Central memory CD4-positive, alpha-beta T cell (primary cell): Measurements from ENCODE around the gene UBL5.

Experiments
- DNase-seq: peaks from one replicate; pipeline ENCODE4 v3.0.0; 2022

The UBL5 gene

DNA sequence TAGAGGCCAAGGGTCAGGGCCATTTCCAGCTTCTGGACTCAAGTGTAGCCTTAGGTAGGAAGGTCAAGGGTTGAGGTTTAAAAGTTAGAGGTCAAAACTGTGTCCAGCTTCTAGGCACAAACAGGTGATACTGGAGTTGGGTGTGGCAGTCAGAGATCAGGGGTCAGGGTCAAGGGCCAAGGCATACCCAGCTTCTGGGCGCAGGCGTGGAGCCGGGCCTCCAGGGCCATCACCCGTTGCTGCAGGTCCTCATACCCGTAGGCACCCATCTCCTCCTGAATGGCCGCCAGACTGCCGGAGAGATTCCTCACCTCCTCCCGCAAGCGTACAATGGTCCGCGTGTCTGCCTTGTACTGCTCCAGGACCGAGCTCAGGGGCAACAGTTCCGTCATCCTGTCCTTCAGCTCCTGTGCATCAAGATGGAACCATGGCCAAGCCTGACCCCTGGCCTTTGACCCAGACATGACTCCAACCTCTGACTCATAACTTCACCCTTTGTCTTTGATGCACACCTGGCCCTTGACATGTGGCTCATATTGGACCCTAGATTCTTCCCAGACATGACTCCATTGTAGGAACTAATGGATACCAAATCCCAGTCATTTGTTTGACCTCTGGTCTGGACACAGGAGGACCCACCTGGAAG, 29.5 kb downstream of the UBL5 start:
- DNase-seq: no peak

DNA sequence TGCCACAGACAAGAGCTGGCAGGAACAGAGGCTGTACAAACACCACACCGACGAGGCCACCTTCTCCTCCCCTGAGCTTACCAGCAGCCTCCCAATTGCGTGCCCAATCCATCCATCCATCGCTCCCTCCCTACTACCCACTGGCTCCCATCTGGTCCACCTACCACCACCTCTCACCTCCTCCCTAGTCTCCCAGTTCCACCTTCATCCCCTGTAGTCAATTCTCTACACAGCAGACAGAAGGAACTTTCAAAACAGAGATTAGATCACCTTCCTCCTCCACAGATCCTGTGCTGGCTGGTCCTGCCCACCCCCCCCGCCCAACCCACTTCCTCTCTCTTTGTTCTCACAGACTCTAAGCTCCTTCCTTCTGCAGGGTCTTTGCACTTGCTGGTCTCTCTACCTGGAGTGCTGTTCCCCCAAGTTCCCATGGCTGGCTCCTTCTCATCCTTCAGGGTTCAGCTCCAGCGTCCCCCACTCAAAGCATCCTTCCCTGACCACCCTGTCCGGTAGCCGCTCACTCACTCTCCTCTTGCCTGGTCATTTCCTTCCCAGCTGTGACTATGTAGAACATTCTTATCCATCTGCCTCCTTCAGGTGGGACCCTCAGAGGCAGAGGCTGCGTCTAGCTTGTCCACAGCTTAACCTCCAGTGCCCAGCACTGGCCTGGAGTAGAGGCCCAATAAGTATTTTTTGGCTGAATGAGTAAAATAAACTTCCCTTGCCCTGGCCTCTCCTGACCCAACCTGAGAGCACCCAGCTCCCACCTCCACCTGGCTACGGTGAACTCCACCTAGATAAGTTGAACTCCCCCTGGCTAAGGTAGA, 30.4 kb downstream of the UBL5 start:
- peak; percentile 52 for DNase-seq

DNA sequence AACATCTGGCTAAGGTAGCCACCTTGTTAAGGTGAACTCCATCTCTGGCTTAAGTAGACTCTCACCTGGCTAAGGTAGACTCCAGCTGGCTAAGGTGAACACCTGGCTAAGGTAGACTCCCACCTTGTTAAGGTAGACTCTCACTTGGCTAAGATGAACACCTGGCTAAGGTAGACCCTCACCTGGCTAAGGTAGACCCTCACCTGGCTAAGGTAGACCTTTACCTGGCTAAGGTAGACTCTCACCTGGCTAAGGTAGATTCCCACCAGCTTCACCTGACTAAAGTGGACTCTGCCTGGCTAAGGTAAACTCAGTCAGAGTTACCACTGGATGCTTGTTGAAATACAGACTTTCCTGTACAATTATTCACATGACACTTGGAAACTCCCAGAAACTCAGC, 31.0 kb downstream of the UBL5 start:
- no peak for DNase-seq

DNA sequence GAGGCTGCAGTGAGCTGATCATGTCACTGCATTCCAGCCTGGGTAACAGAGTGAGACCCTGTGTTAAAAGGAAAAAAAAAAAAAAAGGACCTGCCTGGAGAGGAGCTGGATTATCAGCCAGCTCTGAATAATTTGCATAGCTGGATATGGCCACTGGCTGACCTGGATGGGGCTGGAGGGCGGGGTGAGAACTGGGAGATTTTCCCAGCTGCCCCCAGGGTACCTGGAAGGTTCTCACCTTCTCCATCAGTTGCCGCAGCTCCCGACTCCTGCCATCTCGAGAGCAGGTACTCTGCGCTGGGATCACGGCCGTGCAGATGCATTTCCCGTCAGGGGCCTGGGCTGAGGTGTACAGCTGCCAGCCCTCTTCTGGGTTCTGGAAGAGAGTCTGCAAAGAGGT, 32.7 kb downstream of the UBL5 start:
- DNase-seq: no peak

DNA sequence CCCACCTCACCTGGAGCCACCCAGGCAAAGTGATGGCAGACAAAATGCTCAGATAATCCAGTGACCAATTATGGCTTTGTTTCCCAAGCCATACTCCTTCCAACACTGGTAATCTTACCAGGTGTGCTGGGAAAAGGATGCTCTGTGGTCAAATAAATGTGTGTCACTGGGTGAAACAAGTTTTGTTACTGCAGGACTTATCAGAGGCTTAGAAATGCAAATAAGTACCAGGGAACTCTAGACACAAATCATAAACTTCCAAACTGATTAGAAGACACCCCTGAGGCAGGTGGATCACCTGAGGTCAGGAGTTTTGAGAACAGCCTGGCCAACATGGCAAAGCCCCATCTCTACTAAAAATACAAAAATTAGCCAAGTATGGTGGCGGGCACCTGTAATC, 33.8 kb downstream of the UBL5 start:
- no peak for DNase-seq

DNA sequence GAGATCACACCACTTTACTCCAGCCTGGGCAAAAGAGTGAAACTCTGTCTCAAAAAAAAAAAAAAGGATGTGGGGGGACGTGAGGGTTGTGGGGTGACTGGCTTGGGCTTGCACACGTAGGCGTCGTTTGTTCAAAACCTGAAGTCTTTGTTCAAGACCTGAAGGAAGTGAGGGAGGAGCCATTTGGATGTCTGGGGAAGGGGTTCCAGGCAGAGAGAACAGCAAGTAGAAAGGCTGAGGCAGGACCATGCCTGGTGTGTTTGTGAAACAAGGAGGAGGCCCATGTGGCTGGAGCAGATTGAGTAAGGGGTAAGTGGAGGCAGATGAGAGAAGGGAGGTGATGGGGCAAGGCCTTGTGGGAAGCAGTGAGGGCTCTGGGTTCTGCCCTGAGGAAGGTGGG, 35.2 kb downstream of the UBL5 start:
- DNase-seq: peak; percentile 38

DNA sequence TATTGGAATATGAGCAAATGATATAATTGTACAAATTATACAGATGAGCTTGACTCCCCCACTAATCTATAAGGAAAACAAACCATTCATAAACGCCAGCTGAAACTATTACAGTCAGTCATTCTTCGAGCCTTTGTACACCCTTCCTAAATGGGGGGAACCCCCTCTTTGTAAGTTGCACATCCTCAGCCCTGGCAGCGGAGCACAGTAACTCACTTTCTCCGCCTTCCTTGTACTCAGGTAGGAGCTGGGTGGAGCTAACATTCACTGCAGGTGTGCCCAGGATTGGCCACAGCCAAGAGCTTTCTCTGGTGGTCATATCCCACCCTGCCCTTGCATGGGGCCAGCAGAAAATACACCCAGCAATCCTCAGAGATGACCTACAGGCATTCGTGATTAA, 36.0 kb downstream of the UBL5 start:
- no peak for DNase-seq

DNA sequence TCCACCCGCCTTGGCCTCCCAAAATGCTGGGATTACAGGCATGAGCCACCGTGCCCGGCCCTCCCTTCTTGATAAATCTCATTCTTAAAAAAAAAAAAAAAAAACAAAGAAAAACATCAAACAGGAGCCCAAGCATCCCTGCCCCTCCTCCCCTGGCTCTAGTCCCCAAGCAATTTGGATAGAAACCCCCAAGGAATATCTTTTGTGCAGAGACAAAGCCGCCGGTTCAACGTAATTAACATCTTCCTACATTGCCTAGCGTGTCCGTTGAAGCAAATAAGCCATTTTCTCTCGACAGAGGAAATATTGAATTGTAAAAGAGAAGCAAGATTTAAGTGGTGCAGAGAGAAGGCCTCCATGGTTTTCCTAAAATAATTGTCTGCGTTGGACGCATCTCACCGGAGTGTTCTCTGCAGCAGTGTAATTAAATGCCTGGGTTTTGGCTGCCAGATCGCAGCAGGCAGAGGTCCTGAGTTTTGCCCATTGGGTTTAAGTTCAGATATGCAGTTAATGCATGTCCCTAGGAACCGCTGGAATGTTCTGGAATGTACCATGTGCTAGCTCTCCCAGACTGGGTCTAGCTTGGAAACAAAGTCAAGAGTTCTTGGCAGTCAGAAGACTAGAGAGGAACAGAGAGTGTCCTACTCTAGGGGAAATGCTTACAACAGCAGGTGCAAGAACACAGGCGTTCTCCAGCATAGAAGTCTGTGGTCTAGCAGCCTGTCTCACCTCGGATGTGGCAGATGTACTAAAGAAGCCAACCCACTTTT, 38.2 kb downstream of the UBL5 start:
- peak; percentile 70 for DNase-seq

DNA sequence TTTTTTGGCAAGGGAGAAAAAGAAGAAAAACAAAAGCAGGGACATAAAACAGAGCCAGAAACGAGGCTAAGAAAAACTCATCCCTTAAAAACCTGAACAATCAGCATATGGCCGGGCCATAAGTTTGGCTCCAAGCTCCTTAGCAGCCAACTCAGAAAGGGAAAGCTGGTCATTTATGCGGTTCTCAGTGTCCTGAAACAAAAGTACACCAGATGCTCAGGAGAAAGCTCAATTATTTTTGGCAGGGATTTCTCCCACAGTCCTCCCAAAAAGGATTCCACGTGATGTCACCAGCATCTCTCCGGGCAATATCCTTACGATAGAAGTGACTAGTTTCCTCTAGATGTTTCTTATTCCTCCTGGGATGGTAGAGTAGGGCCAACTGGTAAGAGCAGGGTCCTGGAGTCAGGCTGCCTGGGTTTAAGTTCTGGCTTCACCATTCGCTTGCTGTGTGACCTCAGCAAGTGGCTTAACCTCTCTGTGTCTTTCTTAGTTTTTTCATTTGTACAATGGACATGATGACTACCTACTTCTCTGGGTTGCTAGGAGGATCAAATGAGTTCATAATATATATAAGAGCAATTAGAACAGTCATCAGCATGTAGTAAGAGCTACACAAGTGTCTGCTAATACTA, 41.4 kb downstream of the UBL5 start:
- no peak for DNase-seq

DNA sequence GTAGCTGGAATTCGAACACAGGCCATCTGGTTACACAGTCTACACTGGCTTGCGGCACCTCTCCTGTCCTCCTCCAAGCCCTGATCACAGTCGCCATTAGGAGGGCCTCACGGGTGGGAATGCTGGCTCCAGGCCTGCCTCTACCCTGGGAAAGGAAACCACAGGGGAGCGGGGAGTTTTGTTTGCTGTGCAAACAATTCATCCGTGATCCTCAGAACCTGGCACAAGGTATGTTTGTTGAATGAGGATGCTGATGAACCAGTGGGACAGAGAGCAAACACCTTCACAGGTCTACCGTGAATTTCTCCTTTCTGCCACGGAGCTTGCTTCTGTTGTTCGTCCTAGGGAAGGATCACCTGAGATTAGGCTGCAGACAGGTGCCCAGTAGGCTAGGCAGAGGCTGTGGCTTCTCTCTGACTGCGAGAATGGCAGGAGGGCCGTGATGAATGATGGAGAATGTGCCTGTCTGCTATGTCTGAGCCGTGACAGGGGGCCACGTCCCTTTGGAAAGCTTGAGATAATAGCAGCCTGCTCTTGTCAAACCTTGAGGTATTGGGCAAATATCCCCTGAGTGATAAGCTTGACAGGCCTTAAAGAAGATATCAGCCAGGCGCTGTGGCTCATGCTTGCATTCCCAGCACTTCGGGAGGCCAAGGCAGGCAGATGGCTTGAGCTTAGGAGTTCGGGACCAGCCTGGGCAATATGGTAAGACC, 44.1 kb downstream of the UBL5 start:
- DNase-seq: no peak

DNA sequence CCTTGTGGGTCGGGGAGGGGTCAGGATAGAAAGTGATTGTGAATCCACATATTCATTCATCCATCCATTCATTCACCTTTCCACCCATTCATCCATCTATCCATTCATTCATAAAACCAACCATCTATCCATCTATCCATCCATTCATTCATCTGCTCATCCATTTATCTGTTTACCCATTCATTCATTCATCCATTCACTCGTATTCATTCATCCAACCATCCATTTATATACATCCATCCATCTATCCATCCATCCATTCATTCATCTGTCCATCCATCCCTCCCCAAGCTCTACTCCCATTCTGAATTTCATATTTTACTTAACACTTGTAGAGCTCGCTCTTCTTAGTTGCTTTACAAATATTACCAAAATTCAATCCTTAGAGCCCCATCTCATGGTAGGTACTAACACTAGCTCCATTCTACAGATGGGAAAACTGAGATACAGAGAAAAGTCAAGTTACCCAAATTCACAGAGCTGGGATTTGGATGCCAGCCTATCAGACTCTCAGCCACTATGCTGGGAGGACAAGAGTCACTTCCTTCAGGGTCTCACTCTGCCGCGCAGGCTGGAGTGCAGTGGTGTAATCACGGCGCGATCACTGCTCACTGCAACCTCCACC, 45.0 kb downstream of the UBL5 start:
- no peak for DNase-seq

DNA sequence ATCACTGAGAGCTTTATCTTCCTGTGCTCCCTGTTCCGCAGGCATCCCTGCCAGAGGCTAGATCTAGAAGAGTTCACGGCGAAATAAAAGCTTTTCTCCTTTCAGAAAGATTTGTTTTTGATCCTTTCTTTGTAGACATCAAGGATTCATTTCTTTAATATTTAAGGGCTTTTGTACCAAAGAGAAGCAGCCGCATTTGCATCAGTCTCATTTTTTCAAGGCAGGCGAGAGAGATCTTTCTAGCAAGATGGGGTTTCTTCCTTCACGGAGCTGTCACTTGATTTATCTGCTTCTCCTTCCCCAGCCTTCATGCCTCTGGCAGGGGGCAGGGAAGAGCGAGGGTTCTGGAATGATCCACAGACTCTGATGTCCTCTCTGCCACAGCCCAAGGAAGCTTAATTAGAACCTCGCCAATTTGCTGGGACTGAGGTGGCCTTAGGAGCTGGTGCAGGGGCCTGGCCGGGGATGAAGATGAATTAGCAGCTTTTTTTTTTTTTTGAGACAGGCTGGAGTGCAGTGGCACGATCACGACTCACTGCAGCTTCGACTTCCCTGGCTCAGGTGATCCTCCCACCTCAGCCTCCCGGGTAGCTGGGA, 47.4 kb downstream of the UBL5 start:
- DNase-seq: no peak

DNA sequence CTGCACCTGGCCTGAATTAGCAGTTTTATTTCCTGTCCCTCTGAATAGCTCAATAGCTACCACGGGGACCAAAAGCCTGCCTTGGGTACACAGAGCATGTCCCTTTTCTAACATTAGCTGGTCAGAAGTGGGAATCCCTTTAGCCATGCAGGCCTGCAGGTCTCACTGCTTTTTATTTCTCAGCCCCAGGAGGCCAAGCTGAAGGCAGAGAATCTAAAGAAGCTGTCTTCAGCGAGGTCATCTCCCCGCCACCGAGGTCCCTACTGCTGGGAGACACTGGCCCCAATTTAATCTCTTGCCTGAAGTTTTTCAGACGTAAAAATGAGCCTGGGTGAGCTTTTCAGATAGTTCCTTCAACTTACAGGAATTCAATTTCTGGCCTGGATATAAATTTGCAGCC, 48.1 kb downstream of the UBL5 start:
- no peak for DNase-seq

DNA sequence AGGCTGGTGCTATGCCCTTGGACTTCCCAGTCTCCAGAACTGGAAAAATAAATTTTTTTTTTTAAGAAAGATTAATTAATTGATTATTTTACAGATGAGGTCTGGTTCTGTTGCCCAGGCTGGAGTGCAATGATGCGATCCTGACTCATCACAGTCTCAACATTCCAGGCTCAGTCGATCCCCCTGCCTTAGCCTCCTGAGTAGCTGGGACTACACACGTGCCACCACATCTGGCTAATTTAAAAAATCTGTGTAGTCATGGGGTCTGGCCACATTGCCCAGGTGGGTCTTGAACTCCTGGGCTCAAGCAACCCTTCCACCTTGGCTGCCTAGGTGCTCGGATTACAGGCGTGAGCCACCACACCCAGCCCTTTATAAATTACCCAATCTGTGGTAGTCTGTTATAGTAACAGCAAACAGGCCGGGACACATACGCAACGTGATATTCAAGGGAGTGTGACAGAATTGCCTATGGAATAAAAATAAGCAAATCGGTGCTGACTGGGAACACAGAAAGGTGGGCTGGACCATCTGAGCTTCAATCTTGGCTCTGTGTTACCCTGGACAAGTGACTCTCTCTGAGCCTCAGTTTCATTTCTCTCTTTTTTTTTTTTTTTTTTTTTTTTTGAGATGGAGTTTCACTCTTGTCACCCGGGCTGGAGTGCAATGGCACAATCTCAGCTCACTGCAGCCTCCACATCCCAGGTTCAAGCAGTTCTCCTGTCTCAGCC, 50.2 kb downstream of the UBL5 start:
- DNase-seq: no peak

DNA sequence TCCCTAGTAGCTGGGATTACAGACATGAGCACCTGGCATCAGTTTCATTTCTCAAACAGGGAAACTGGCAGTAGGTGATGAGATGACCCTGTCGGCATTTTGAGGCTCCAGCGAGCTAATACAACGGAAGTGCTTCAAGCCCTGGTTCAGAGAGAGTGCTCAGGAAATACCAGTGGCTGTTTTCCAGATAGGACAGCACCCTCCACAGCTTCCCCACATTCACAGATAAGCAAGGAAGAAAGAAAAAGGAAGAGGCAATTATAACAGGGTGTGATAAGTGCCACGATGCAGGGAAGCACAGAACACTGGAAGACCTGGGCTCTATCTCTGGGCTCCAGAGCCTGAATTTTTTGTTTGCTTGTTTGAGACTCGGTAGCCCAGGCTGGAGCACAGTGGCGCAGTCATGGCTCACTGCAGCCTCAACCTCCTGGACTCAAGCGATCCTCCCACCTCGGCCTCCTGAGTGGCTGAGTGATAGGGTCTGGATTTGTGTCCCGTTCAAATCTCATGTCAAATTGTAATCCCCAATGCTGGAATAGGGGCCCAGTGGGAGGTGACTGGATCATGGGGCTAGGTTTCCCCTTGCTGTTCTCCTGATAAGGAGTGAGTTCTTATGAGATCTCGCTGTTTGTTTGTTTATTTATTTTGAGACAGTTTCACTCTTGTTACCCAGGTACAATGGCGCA, 50.9 kb downstream of the UBL5 start:
- no peak for DNase-seq
